ENCODE results near the gene NCOA1.
"Not testable (repeated sequence)": the region's sequence is repeated elsewhere in the genome, so short reads cannot be mapped to it uniquely, and the experiment has no call there.

The NCOA1 gene

GRCh38 chr2:24544456-24545115 lies 53.5 kb downstream of the NCOA1 start:
- Histone ChIP-seq H3K4me2 (ENCODE audit: insufficient read depth, low read length) (no peak overlapping the region), H3K9ac (ENCODE audit: low read depth, low read length) (no peak overlapping the region), H3K4me1 (ENCODE audit: insufficient read depth, low read length) (peaks cover 7% of the 10 kb centered on the region; the same call in 1 of the 2 replicates), H2AFZ (ENCODE audit: low read depth, low read length) (no peak overlapping the region), H3K36me3 (ENCODE audit: insufficient read depth, low read length) (no peaks in the 10 kb centered on the region), H3K27ac (ENCODE audit: low read length) (no peak overlapping the region), H3K9me3 (ENCODE audit: insufficient read depth, low read length, severe bottlenecking) (peaks cover 7% of the 10 kb centered on the region), H4K20me1 (ENCODE audit: insufficient read depth, low read length) (no peaks in the 10 kb centered on the region), H3K27me3 (ENCODE audit: insufficient read depth, low read length, poor library complexity) (no peaks in the 10 kb centered on the region), H3K79me2 (ENCODE audit: insufficient read depth, low read length) (no peaks in the 10 kb centered on the region; the same call in 1 of the 2 replicates), H3K4me3 (ENCODE audit: low read depth in 1 of 2, low read length in 2 of 2) (no peak overlapping the region)
- ATAC-seq (ENCODE audit: insufficient read depth, low read depth) (peak; percentile 61; the same call in 2 of the 3 replicates), DNase-seq (peak; percentile 16)
- TF ChIP-seq, protein P1, sequence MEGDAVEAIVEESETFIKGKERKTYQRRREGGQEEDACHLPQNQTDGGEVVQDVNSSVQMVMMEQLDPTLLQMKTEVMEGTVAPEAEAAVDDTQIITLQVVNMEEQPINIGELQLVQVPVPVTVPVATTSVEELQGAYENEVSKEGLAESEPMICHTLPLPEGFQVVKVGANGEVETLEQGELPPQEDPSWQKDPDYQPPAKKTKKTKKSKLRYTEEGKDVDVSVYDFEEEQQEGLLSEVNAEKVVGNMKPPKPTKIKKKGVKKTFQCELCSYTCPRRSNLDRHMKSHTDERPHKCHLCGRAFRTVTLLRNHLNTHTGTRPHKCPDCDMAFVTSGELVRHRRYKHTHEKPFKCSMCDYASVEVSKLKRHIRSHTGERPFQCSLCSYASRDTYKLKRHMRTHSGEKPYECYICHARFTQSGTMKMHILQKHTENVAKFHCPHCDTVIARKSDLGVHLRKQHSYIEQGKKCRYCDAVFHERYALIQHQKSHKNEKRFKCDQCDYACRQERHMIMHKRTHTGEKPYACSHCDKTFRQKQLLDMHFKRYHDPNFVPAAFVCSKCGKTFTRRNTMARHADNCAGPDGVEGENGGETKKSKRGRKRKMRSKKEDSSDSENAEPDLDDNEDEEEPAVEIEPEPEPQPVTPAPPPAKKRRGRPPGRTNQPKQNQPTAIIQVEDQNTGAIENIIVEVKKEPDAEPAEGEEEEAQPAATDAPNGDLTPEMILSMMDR (IDR thresholded peaks at IDR 0.05; ENCODE audit: borderline replicate concordance, extremely low read depth, low read length, poor library complexity, severe bottlenecking), result no peak
- no peak for TF ChIP-seq EZH2 (IDR thresholded peaks at IDR 0.05; ENCODE audit: borderline replicate concordance, low read depth, low read length, severe bottlenecking)

DNA sequence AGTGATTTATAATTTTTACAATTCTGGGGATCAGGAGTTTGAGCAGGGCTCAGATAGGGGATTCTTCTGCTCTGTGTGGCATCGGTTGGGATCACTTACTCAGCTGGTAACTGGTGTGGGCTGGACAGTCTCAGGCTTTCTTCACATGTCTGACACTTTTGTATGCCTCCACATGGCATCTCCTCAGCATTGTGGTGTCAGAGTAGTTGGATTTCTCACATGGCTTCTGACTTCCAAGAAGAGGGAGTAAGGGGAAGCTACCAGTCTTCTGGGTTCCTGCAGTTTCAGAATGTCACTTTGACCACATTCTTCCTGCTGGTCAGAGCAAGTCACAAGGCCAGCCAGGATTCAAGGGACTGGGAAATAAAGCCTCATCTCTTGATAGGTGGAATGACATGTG lies 55.6 kb downstream of the NCOA1 start:
- H3K79me2 ChIP-seq (ENCODE audit: insufficient read depth, low read length), result peaks cover 3% of the 10 kb centered on the region; the same call in 1 of the 2 replicates
- no peak overlapping the region for H2AFZ ChIP-seq (ENCODE audit: low read depth, low read length)
- DNase-seq, result no peak
- no peak overlapping the region for H3K4me2 ChIP-seq (ENCODE audit: insufficient read depth, low read length)
- no peak overlapping the region for H3K4me3 ChIP-seq (ENCODE audit: low read depth in 1 of 2, low read length in 2 of 2)
- TF ChIP-seq EZH2 (IDR thresholded peaks at IDR 0.05; ENCODE audit: borderline replicate concordance, low read depth, low read length, severe bottlenecking), result no peak
- TF ChIP-seq, protein P1 (IDR thresholded peaks at IDR 0.05; ENCODE audit: borderline replicate concordance, extremely low read depth, low read length, poor library complexity, severe bottlenecking), result no peak
- no peaks in the 10 kb centered on the region for H3K27me3 ChIP-seq (ENCODE audit: insufficient read depth, low read length, poor library complexity)
- peaks cover 7% of the 10 kb centered on the region for H3K9me3 ChIP-seq (ENCODE audit: insufficient read depth, low read length, severe bottlenecking)
- ATAC-seq (ENCODE audit: insufficient read depth, low read depth), result no peak
- no peaks in the 10 kb centered on the region for H4K20me1 ChIP-seq (ENCODE audit: insufficient read depth, low read length)
- H3K4me1 ChIP-seq (ENCODE audit: insufficient read depth, low read length), result peaks cover 7% of the 10 kb centered on the region; the same call in 1 of the 2 replicates
- H3K27ac ChIP-seq (ENCODE audit: low read length), result no peak overlapping the region
- H3K36me3 ChIP-seq (ENCODE audit: insufficient read depth, low read length), result no peaks in the 10 kb centered on the region
- H3K9ac ChIP-seq (ENCODE audit: low read depth, low read length), result no peak overlapping the region

- DNase-seq (no peak), ATAC-seq (ENCODE audit: insufficient read depth, low read depth) (no peak)
- Histone ChIP-seq H4K20me1 (ENCODE audit: insufficient read depth, low read length) (no peaks in the 10 kb centered on the region), H3K27me3 (ENCODE audit: insufficient read depth, low read length, poor library complexity) (no peaks in the 10 kb centered on the region), H3K4me3 (ENCODE audit: low read depth in 1 of 2, low read length in 2 of 2) (no peak overlapping the region), H3K4me2 (ENCODE audit: insufficient read depth, low read length) (no peak overlapping the region), H2AFZ (ENCODE audit: low read depth, low read length) (no peak overlapping the region), H3K9ac (ENCODE audit: low read depth, low read length) (no peak overlapping the region), H3K36me3 (ENCODE audit: insufficient read depth, low read length) (no peaks in the 10 kb centered on the region), H3K9me3 (ENCODE audit: insufficient read depth, low read length, severe bottlenecking) (peaks cover 2% of the 10 kb centered on the region), H3K4me1 (ENCODE audit: insufficient read depth, low read length) (peaks cover 7% of the 10 kb centered on the region; the same call in 1 of the 2 replicates), H3K27ac (ENCODE audit: low read length) (no peak overlapping the region), H3K79me2 (ENCODE audit: insufficient read depth, low read length) (peaks cover 8% of the 10 kb centered on the region; the same call in 1 of the 2 replicates)
- TF ChIP-seq EZH2 (IDR thresholded peaks at IDR 0.05; ENCODE audit: borderline replicate concordance, low read depth, low read length, severe bottlenecking), result no peak
- TF ChIP-seq, protein P1 (IDR thresholded peaks at IDR 0.05; ENCODE audit: borderline replicate concordance, extremely low read depth, low read length, poor library complexity, severe bottlenecking), result no peak
These were observed 57.0 kb downstream of the NCOA1 start for GRCh38 chr2:24548058-24548457.

DNA sequence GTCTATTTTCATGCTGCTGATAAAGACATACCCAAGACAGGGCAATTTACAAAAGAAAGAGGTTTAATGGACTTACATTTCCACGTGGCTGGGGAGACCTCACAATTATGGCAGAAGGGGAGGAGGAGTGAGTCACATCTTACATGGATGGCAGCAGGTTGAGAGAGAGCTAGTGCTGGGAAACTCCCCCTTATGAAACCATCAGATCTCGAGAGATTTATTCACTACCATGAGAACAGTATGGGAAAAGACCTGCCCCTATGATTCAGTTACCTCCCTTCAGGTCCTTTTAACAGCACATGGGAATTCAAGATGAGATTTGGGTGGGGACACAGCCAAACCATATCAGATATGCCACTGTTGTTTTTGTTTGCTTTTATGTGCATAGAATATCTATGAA lies 59.2 kb downstream of the NCOA1 start:
- H3K36me3 ChIP-seq (ENCODE audit: insufficient read depth, low read length), result not testable (repeated sequence)

More for the DNA sequence above, 59.2 kb downstream of the NCOA1 start:
- not testable (repeated sequence) for DNase-seq; H3K4me1 ChIP-seq (ENCODE audit: insufficient read depth, low read length); H3K4me2 ChIP-seq (ENCODE audit: insufficient read depth, low read length); H3K9me3 ChIP-seq (ENCODE audit: insufficient read depth, low read length, severe bottlenecking); H3K27ac ChIP-seq (ENCODE audit: low read length); H3K4me3 ChIP-seq (ENCODE audit: low read depth in 1 of 2, low read length in 2 of 2); ATAC-seq (ENCODE audit: insufficient read depth, low read depth); H3K79me2 ChIP-seq (ENCODE audit: insufficient read depth, low read length); H4K20me1 ChIP-seq (ENCODE audit: insufficient read depth, low read length); H3K9ac ChIP-seq (ENCODE audit: low read depth, low read length); H2AFZ ChIP-seq (ENCODE audit: low read depth, low read length); H3K27me3 ChIP-seq (ENCODE audit: insufficient read depth, low read length, poor library complexity)
